Measurements from ENCODE around the gene PALD1.

- TF ChIP-seq POLR2A (IDR thresholded peaks at IDR 0.05) (no peak), CTCF (IDR thresholded peaks at IDR 0.05) (no peak), POLR2AphosphoS5 (IDR thresholded peaks at IDR 0.05) (no peak), EP300 (IDR thresholded peaks at IDR 0.05) (no peak)
Observed at GRCh38 chr10:70499836-70500167, 21.2 kb downstream of the PALD1 start.

Data from sigmoid colon (tissue), 4 donors.